Endothelial cell of umbilical vein (primary cell): ENCODE data around the gene ELMO1. TPM values are rescaled to one million over a fixed set of nuclear protein-coding genes. Genes with fewer than 3 reads are reported as not detected.

Source experiments
- BruUV-seq: library from RNA; stranded (reverse); fragments of 400-500 nt; replicated peaks from 2 replicates; lab custom pipeline; 2021; lab: Mats Ljungman, UMichigan
- CTCF ChIA-PET: fragments of 300-600, 350-600 bp; sonication (Branson Sonifier 250); formaldehyde crosslinking; loops from one replicate; lab custom pipeline; 2021; ENCODE audit warnings: antibody characterized with exemption, inconsistent platforms; lab: Charles Lee
- POLR2A ChIA-PET: fragments of 300-600, 350-600 bp; sonication (Branson Sonifier 250); formaldehyde crosslinking; loops from one replicate; lab custom pipeline; 2021; ENCODE audit warnings: antibody characterized with exemption, inconsistent platforms; lab: Charles Lee
- DNase-seq: peaks from one replicate; pipeline ENCODE4 v3.0.0-alpha.2; 2011; ENCODE audit warnings: low read depth, low spot score
- FAIRE-seq: peaks from 2 replicates; lab custom pipeline; 2011; peaks lifted over from hg19 to GRCh38; lab: Jason Lieb, UNC
- H2AFZ ChIP-seq: 2 replicates; pipeline ENCODE4 v1.6.0; 2012; ENCODE audit warnings: low read depth, low read length, control low read depth, inconsistent platforms
- H3K27ac ChIP-seq: 2 replicates; pipeline ENCODE4 v1.5.1; 2011; ENCODE audit warnings: low read depth, mild to moderate bottlenecking, control low read depth, low read length, moderate library complexity; ENCODE audit not compliant: insufficient read depth
- H3K27me3 ChIP-seq, 2 experiments: 2 replicates each; pipeline versions ENCODE4 v1.6.0 to v1.6.1; 2011; ENCODE audit warnings: low read length in 2 of 2, mixed read lengths in 1 of 2; ENCODE audit not compliant: control insufficient read depth in 2 of 2, insufficient read depth in 2 of 2
- H3K36me3 ChIP-seq, 2 experiments: 2 replicates in 1 of 2; 3 replicates in 1 of 2; pipeline ENCODE4 v1.5.1; 2011; ENCODE audit warnings: low read length in 2 of 2, mild to moderate bottlenecking in 1 of 2, moderate library complexity in 1 of 2; ENCODE audit not compliant: control insufficient read depth in 2 of 2, insufficient read depth in 2 of 2; ENCODE audit errors: extremely low read depth in 1 of 2
- H3K4me1 ChIP-seq: 3 replicates; pipeline ENCODE4 v1.5.1; 2011; ENCODE audit warnings: mild to moderate bottlenecking, low read length; ENCODE audit not compliant: control insufficient read depth, insufficient read depth; ENCODE audit errors: extremely low read depth
- H3K4me2 ChIP-seq: 2 replicates; pipeline ENCODE4 v1.6.1; 2011; ENCODE audit warnings: low read length, control low read depth, mixed read lengths; ENCODE audit not compliant: insufficient read depth
- H3K4me3 ChIP-seq, 3 experiments: fragments of 200-600 bp in 1 of 3; sonication (generic), shearing (Covaris generic) in 1 of 3; replicated peaks in 1 of 3; 2 replicates each; pipeline ENCODE4 v1.5.1; 2011 to 2016; ENCODE audit warnings: control low read depth in 3 of 3, low read length in 3 of 3, mild to moderate bottlenecking in 2 of 3, inconsistent platforms in 1 of 3, low read depth in 1 of 3, moderate library complexity in 1 of 3; ENCODE audit not compliant: insufficient read depth in 1 of 3
- H3K79me2 ChIP-seq: 2 replicates; pipeline ENCODE4 v1.6.0; 2012; ENCODE audit warnings: low read length, inconsistent platforms; ENCODE audit not compliant: control insufficient read depth, insufficient read depth
- H3K9ac ChIP-seq: replicated peaks from 2 replicates; pipeline ENCODE3; 2011; ENCODE audit warnings: low read length, control low read depth; ENCODE audit not compliant: insufficient read depth; ENCODE audit errors: extremely low read depth
- H3K9me1 ChIP-seq: replicated peaks from 3 replicates; pipeline ENCODE4 v1.6.0; 2011; ENCODE audit warnings: mild to moderate bottlenecking, low read length; ENCODE audit not compliant: control insufficient read depth, insufficient read depth; ENCODE audit errors: extremely low read depth
- H3K9me3 ChIP-seq: replicated peaks from 2 replicates; pipeline ENCODE4 v1.5.1; 2012; ENCODE audit warnings: low read length, inconsistent platforms; ENCODE audit not compliant: control insufficient read depth, insufficient read depth
- H4K20me1 ChIP-seq: replicated peaks from 2 replicates; pipeline ENCODE3; 2011; ENCODE audit warnings: mild to moderate bottlenecking, low read length; ENCODE audit not compliant: control insufficient read depth, insufficient read depth; ENCODE audit errors: extremely low read depth
- EZH2 ChIP-seq: IDR thresholded peaks from 2 replicates; pipeline ENCODE4 v1.6.1; 2012; ENCODE audit warnings: borderline replicate concordance, low read depth, mild to moderate bottlenecking, moderate library complexity, low read length, inconsistent platforms; ENCODE audit not compliant: severe bottlenecking
- FOS ChIP-seq: IDR thresholded peaks from 2 replicates; pipeline ENCODE4 v1.6.1; 2011; ENCODE audit warnings: mild to moderate bottlenecking, low read length, moderate library complexity, borderline replicate concordance; ENCODE audit not compliant: insufficient read depth
- GATA2 ChIP-seq: IDR thresholded peaks from 2 replicates; pipeline ENCODE4 v1.7.0; 2011; ENCODE audit warnings: low read depth, mild to moderate bottlenecking, moderate library complexity, mixed read lengths, low read length; ENCODE audit not compliant: insufficient read length, insufficient read depth
- JUN ChIP-seq: IDR thresholded peaks from 2 replicates; pipeline ENCODE4 v1.6.1; 2011; ENCODE audit warnings: borderline replicate concordance, low read depth; ENCODE audit not compliant: insufficient read length, insufficient read depth
- MYC ChIP-seq: IDR thresholded peaks from one replicate; pipeline ENCODE4 v1.6.1; 2011; ENCODE audit warnings: mild to moderate bottlenecking, low read depth, low read length
- POLR2A ChIP-seq: IDR thresholded peaks from 2 replicates; pipeline ENCODE4 v1.6.1; 2012; ENCODE audit warnings: low read depth, mild to moderate bottlenecking, control low read depth, low read length
- POLR2AphosphoS5 ChIP-seq: IDR thresholded peaks from 2 replicates; pipeline ENCODE4 v1.6.1; 2012; ENCODE audit warnings: low read depth, mild to moderate bottlenecking, control low read depth, low read length, moderate library complexity; ENCODE audit not compliant: insufficient read depth
- dilution Hi-C: fragments of 300-500 bp; cut with MboI; formaldehyde crosslinking; loops from one replicate; pipeline ENCODE4 v1.15.0; 2019; ENCODE audit warnings: low sequenced_read_pairs; ENCODE audit not compliant: extremely low pct_ligation_motif_present
- intact Hi-C: fragments of 100-400 bp; cut with micrococcal nuclease; formaldehyde crosslinking; loops from one replicate; pipeline ENCODE4 v1.10.0; 2022
- polyA plus RNA-seq, 4 experiments: library from polyadenylated mRNA; depleted of rRNA in 3 of 4; stranded (reverse) in 3 of 4; unstranded in 1 of 4; fragments of >200 nt; gene quantifications; 2 replicates each; pipeline versions ENCODE4 v1.2.1 to v1.2.3, GENCODE V29; 2011 to 2012; ENCODE audit warnings: missing spikeins in 1 of 4
- total RNA-seq: library from RNA; stranded (reverse); gene quantifications from 2 replicates; pipeline ENCODE4 v1.2.3, GENCODE V29; 2021
- TF ChIP-seq, protein P1 (sequence below), 2 donors: IDR thresholded peaks; 1 replicate in 1 of 2; 2 replicates in 1 of 2; pipeline ENCODE4 v1.5.1; 2011; ENCODE audit warnings: low read length in 2 of 2, mild to moderate bottlenecking in 2 of 2, moderate library complexity in 2 of 2, control low read depth in 1 of 2, inconsistent platforms in 1 of 2, low read depth in 1 of 2; ENCODE audit not compliant: insufficient read depth in 1 of 2; ENCODE audit errors: extremely low read depth in 1 of 2
- TF ChIP-seq, protein P2 (sequence below): IDR thresholded peaks from 2 replicates; pipeline ENCODE4 v1.6.1; 2011; ENCODE audit not compliant: insufficient read depth, insufficient read length

The ELMO1 gene
- total and polyA plus RNA-seq, 2 donors (not counting 3 experiments of a cell fraction or from before 2014, with no cell fraction given) = 17.0 to 30.6 TPM

DNA sequence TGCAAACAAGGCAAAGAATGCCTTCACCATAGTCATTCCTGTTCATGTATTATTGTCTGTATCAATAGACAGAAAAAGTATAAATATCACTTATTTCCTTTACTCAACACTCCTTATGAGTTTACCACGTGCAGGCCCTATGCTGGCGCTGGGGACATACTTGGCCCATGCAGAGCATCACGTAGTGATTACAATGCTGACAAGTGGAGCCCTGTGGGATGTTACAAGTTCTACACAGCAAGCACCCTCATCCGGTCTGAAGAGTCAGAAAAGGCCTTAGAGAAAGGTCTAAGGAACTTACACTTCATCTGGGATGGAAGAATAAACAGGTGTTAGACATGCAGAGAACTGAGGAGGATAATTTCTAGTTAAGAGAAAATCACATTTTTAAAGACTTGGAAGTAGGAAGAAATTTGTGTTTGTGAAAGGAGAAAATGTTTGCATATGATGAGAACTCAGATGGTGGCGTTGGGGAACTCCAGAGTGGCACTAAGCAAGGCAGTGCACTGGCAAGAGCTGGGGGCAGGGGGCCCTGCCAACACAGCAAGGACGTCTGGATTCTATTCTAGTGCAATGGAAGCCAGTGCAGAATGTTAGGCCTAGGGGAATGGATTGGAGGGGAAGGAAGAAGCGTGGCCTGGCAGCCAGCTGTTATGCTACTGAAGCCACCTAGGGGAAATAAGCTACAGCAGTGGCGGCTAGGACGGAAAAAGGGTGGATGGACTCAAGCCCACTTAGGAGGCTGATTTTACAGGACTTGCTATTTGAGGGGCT, 116.2 kb downstream of the ELMO1 start:
- peaks cover 16% of the 10 kb centered on the region for H3K4me1 ChIP-seq
- CTCF ChIA-PET = interaction anchor here (0.9 to 2.9 kb wide), 7 partner anchors 17 to 162 kb away, joined by 3 to 7 read pairs (median 4); no protein-coding TSS in a partner anchor

DNA sequence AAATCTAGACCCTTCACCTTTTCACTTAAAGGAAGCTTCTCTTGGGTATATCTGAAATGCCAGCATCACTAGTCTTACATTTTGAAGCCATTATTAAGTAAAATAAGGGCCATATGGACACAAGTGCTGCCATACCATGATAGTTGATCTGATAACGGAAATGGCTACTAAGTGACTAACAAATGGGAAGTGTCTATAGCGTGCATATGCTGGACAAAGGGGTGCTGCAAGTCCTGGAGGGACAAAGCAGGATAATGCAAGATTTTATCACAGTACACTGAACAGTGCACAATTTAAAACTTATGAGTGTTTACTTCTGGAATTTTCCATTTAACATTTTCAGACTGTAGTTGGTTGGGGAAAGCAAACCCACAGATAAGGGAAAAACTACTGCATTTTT, 117.9 kb downstream of the ELMO1 start:
- Histone ChIP-seq H3K4me3 (no peak overlapping the region), H3K36me3 (no peaks in the 10 kb centered on the region), H3K79me2 (no peaks in the 10 kb centered on the region), H4K20me1 (no peaks in the 10 kb centered on the region), H3K9me1 (no peaks in the 10 kb centered on the region), H3K9ac (no peak overlapping the region), H3K4me2 (no peak overlapping the region), H3K27ac (no peak overlapping the region), H2AFZ (no peak overlapping the region), H3K4me1 (peaks cover 16% of the 10 kb centered on the region), H3K9me3 (no peaks in the 10 kb centered on the region), H3K27me3 (no peaks in the 10 kb centered on the region)
- FAIRE-seq (no peak), DNase-seq (no peak)
- dilution Hi-C loops = no loop called here
- TF ChIP-seq, protein P1, sequence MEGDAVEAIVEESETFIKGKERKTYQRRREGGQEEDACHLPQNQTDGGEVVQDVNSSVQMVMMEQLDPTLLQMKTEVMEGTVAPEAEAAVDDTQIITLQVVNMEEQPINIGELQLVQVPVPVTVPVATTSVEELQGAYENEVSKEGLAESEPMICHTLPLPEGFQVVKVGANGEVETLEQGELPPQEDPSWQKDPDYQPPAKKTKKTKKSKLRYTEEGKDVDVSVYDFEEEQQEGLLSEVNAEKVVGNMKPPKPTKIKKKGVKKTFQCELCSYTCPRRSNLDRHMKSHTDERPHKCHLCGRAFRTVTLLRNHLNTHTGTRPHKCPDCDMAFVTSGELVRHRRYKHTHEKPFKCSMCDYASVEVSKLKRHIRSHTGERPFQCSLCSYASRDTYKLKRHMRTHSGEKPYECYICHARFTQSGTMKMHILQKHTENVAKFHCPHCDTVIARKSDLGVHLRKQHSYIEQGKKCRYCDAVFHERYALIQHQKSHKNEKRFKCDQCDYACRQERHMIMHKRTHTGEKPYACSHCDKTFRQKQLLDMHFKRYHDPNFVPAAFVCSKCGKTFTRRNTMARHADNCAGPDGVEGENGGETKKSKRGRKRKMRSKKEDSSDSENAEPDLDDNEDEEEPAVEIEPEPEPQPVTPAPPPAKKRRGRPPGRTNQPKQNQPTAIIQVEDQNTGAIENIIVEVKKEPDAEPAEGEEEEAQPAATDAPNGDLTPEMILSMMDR (IDR thresholded peaks at IDR 0.05; ENCODE audit: extremely low read depth in 1 of 2, insufficient read depth in 1 of 2, low read depth in 1 of 2, low read length in 2 of 2) = no peak
- TF ChIP-seq GATA2 (no peak), FOS (no peak), MYC (no peak), EZH2 (no peak), POLR2AphosphoS5 (no peak), JUN (no peak), POLR2A (no peak)
- TF ChIP-seq, protein P2, sequence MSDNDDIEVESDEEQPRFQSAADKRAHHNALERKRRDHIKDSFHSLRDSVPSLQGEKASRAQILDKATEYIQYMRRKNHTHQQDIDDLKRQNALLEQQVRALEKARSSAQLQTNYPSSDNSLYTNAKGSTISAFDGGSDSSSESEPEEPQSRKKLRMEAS = no peak
- BruUV-seq = no TSS peak
- ChIA-PET CTCF (no interaction called here), POLR2A (no interaction called here)
- intact Hi-C loops = no loop called here

More for the DNA sequence above, 116.2 kb downstream of the ELMO1 start:
- DNase-seq (peak; percentile 25), FAIRE-seq (no peak)
- no peaks in the 10 kb centered on the region for H4K20me1 ChIP-seq
- H3K4me3 ChIP-seq = no peak overlapping the region
- H3K27ac ChIP-seq = no peak overlapping the region
- TF ChIP-seq EZH2 = no peak
- no peaks in the 10 kb centered on the region for H3K79me2 ChIP-seq
- no TSS peak for BruUV-seq
- dilution Hi-C loops (no loop called here), intact Hi-C loops (loop anchor here (1.0 kb wide), 1 partner anchor 35 kb away; no protein-coding TSS in a partner anchor)
- no peaks in the 10 kb centered on the region for H3K9me3 ChIP-seq
- H3K9me1 ChIP-seq = no peaks in the 10 kb centered on the region
- no peak overlapping the region for H3K9ac ChIP-seq
- POLR2A ChIA-PET = no interaction called here
- peak overlapping the region; percentile 59 for H3K4me2 ChIP-seq
- H2AFZ ChIP-seq = no peak overlapping the region
- H3K27me3 ChIP-seq = no peaks in the 10 kb centered on the region
- H3K36me3 ChIP-seq = no peaks in the 10 kb centered on the region
